Measurements from ENCODE around the gene AMHR2. TPM values are rescaled to one million over a fixed set of nuclear protein-coding genes. Genes with fewer than 3 reads are reported as not detected.

The AMHR2 gene
- polyA plus RNA-seq, 1 donor (not counting 4 experiments of a cell fraction or from before 2014, with no cell fraction given) = 0.04 TPM

GRCh38 chr12:53378222-53378621, 45.4 kb upstream of the AMHR2 start:
- Histone ChIP-seq H3K27me3 (ENCODE audit: control insufficient read depth, extremely low read depth, insufficient read depth, low read length) (no peaks in the 10 kb centered on the region), H3K79me2 (ENCODE audit: control insufficient read depth, insufficient read depth, low read length) (peaks cover 8% of the 10 kb centered on the region), H3K36me3 (ENCODE audit: control insufficient read depth in 2 of 2, extremely low read depth in 1 of 2, insufficient read depth in 2 of 2, low read length in 2 of 2) (peaks cover 0 to 12% of the 10 kb centered on the region in 2 experiments), H3K9me1 (ENCODE audit: control insufficient read depth, extremely low read depth, insufficient read depth, low read length) (peaks cover 2% of the 10 kb centered on the region), H3K27ac (ENCODE audit: control insufficient read depth, insufficient read depth, low read length) (no peak overlapping the region), H3K4me1 (ENCODE audit: control insufficient read depth, extremely low read depth, insufficient read depth, low read length) (peaks cover 32% of the 10 kb centered on the region), H3K4me3 (ENCODE audit: control insufficient read depth in 2 of 3, extremely low read depth in 1 of 3, insufficient read depth in 2 of 3, low read depth in 1 of 3, low read length in 3 of 3) (no peak overlapping the region), H3K9ac (ENCODE audit: control insufficient read depth, extremely low read depth, insufficient read depth, low read length) (peak overlapping the region; percentile 90), H3K4me2 (ENCODE audit: control insufficient read depth, extremely low read depth, insufficient read depth, low read depth, low read length) (peak overlapping the region; percentile 99), H3K9me3 (ENCODE audit: control insufficient read depth, low read depth, low read length) (no peaks in the 10 kb centered on the region), H4K20me1 (ENCODE audit: control insufficient read depth, extremely low read depth, insufficient read depth, low read length) (peaks cover 7% of the 10 kb centered on the region), H2AFZ (ENCODE audit: control insufficient read depth, low read length) (peak overlapping the region; percentile 96)
- no peak for FAIRE-seq
- TF ChIP-seq EZH2 (IDR thresholded peaks at IDR 0.05; ENCODE audit: low read length) (no peak), CTCF (optimal IDR thresholded peaks at IDR 0.05 in 1 of 3, IDR thresholded peaks at IDR 0.05 in 1 of 3, conservative IDR thresholded peaks at IDR 0.05 in 1 of 3; ENCODE audit: extremely low read depth in 1 of 3, insufficient read depth in 2 of 3, low read length in 3 of 3) (no peak)
- dilution Hi-C loops (cut with MboI; ENCODE audit: extremely low pct_ligation_motif_present, low sequenced_read_pairs) = no loop called here
- DNase-seq (ENCODE audit: low read depth, low spot score) = no peak

- Histone ChIP-seq H2AFZ (ENCODE audit: control insufficient read depth, low read length) (peak overlapping the region; percentile 96), H3K36me3 (ENCODE audit: control insufficient read depth in 2 of 2, extremely low read depth in 1 of 2, insufficient read depth in 2 of 2, low read length in 2 of 2) (peaks cover 0 to 18% of the 10 kb centered on the region in 2 experiments), H3K79me2 (ENCODE audit: control insufficient read depth, insufficient read depth, low read length) (peaks cover 14% of the 10 kb centered on the region), H3K4me3 (ENCODE audit: control insufficient read depth in 2 of 3, extremely low read depth in 1 of 3, insufficient read depth in 2 of 3, low read depth in 1 of 3, low read length in 3 of 3) (peak overlapping the region; percentile 43 to 79 (median 67)), H3K4me1 (ENCODE audit: control insufficient read depth, extremely low read depth, insufficient read depth, low read length) (peaks cover 38% of the 10 kb centered on the region), H3K4me2 (ENCODE audit: control insufficient read depth, extremely low read depth, insufficient read depth, low read depth, low read length) (peak overlapping the region; percentile 99), H3K27me3 (ENCODE audit: control insufficient read depth, extremely low read depth, insufficient read depth, low read length) (no peaks in the 10 kb centered on the region), H3K9me3 (ENCODE audit: control insufficient read depth, low read depth, low read length) (no peaks in the 10 kb centered on the region), H3K27ac (ENCODE audit: control insufficient read depth, insufficient read depth, low read length) (peak overlapping the region; percentile 95), H3K9me1 (ENCODE audit: control insufficient read depth, extremely low read depth, insufficient read depth, low read length) (peaks cover 5% of the 10 kb centered on the region), H4K20me1 (ENCODE audit: control insufficient read depth, extremely low read depth, insufficient read depth, low read length) (peaks cover 10% of the 10 kb centered on the region), H3K9ac (ENCODE audit: control insufficient read depth, extremely low read depth, insufficient read depth, low read length) (peak overlapping the region; percentile 90)
- dilution Hi-C loops (cut with MboI; ENCODE audit: extremely low pct_ligation_motif_present, low sequenced_read_pairs) = no loop called here
- TF ChIP-seq CTCF (optimal IDR thresholded peaks at IDR 0.05 in 1 of 3, IDR thresholded peaks at IDR 0.05 in 1 of 3, conservative IDR thresholded peaks at IDR 0.05 in 1 of 3; ENCODE audit: extremely low read depth in 1 of 3, insufficient read depth in 2 of 3, low read length in 3 of 3) = no peak
- TF ChIP-seq EZH2 (IDR thresholded peaks at IDR 0.05; ENCODE audit: low read length) = no peak
- no peak for DNase-seq (ENCODE audit: low read depth, low spot score)
- no peak for FAIRE-seq
Observed at GRCh38 chr12:53378724-53379388, 44.8 kb upstream of the AMHR2 start.

Data from keratinocyte (primary cell).